KOPT-K1 (cell line): Measurements from ENCODE around the gene ERLIN1.

Source experiments
- H3K27ac ChIP-seq: fragments of 200-600 bp; sonication (generic); 2 replicates; pipeline ENCODE4 v1.5.1; 2016; ENCODE audit warnings: antibody characterized with exemption, mild to moderate bottlenecking, low read depth, low read length; ENCODE audit not compliant: poor library complexity, severe bottlenecking
- H3K36me3 ChIP-seq: fragments of 200-600 bp; sonication (generic); 2 replicates; pipeline ENCODE4 v1.5.1; 2017; ENCODE audit warnings: antibody characterized with exemption, mild to moderate bottlenecking, low read length, moderate library complexity; ENCODE audit not compliant: insufficient read depth
- H3K9me3 ChIP-seq: fragments of 200-600 bp; sonication (generic); 2 replicates; pipeline ENCODE4 v1.5.1; 2017; ENCODE audit warnings: antibody characterized with exemption, low read length, mild to moderate bottlenecking; ENCODE audit not compliant: insufficient read depth, poor library complexity, severe bottlenecking

Gene ERLIN1

DNA sequence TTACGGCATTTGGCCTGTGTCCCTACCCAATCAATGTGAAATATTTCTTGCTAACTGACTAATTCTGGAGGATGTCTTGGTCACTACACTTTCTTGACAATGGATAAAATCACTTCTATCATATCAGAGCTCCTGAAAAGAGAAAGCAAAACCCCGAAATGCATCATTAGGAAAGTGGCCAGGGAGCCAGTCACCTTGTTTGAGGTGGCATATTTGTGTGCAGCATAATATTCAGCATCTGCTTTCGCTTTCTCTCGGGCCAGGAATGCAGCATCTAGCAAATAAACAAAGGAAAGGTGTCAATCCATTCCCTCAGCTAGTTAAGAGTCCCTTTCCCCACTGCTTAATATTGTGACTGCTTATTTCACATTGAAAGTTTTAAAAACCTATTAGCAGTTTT lies 31.2 kb downstream of the ERLIN1 start:
- Histone ChIP-seq H3K36me3 (peaks cover 98% of the 10 kb centered on the region), H3K27ac (no peak overlapping the region), H3K9me3 (no peaks in the 10 kb centered on the region)

DNA sequence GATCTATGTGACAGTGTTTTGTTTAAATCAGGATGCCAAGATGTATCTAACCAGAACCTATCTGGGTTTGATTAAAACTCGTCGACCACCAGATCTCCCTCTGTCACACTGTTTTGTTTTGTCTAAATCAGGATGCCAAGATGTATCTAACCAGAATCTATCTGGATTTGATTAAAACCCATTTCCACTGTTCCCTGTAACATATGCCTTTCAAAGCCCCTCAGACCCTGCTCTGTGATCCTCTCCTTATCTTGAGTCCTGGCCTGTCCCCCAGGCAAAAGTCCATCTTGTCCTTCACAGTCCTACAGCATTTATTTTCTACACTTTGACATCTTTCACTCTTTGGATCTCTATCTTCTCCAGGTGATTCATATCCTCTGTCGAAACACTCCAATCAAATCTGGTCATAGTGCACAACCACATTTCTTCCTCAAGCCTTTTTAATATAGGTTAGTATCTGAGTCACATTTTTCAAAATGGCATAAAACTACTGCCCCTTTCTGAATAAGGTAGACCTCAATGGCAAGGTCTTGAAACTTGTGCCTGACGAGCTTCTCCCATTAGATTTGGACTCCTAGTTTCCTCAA lies 32.5 kb downstream of the ERLIN1 start:
- Histone ChIP-seq H3K9me3 (no peaks in the 10 kb centered on the region), H3K36me3 (peaks cover 98% of the 10 kb centered on the region), H3K27ac (no peak overlapping the region)

DNA sequence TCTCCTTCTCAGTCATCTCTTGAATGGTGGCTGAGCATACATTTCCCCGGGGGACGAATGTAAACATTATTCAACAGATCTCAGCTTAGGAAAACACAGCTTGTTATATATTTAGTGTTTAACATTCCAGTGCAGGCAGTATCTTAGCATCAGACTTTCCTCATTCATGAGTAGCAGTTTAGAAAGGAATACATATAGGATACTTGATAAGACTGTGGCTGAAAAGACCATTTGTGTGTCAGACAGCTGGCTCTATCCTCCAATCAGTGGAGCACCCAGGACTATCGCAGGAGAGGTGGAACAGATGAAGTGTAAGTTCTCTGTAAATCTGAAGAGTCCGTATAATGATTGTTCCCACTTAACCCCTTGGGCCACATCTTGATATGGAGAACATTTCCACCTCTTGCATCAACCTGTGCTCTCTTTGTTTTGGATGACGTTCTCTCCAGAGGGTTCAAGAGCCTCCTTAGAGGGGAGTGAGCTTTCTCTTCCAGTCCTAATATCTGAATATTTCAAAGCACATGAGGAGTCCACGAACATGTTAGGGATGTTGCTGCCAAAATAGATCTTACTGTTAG lies 34.0 kb downstream of the ERLIN1 start:
- no peak overlapping the region for H3K27ac ChIP-seq
- peaks cover 84% of the 10 kb centered on the region for H3K36me3 ChIP-seq
- no peaks in the 10 kb centered on the region for H3K9me3 ChIP-seq

DNA sequence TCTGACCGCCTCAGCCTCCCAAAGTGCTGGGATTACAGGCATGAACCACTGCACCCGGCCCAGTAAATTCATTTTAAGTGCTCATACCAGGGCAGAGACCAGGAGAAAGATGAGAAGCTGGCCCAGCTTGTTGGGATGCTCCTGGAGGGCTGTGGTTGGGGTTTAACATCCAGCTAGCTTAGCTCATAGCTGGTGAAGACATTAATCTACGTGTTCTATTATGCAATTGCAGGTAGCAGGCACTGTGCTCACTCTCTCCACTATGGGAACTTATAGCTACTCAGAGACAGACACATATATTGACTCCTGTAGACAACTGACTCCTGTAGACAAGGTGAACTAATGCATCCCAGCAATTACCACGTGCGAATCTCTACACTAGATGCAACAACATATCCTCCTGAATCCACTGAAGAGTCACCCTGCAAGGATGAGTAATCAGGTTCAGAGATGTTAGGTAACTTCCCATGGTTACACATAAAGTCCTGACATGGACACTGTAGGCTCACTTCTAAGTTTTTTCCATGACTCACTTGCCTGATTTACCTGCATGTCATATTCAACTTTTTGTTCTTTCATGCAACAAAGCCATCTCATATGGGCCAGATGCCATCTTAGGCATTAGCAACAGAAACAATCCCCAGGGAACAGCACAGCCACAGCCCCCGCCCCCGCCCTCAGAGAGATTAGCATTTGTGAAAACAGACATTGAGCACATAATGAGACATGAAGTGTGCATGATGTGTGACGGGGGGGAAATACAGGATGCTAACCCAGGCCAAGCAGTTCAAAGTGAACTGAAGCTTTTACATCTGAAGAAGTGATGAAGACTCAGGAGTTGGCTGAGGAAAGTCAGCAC lies 37.2 kb downstream of the ERLIN1 start:
- Histone ChIP-seq H3K27ac (no peak overlapping the region), H3K9me3 (no peaks in the 10 kb centered on the region), H3K36me3 (peaks cover 53% of the 10 kb centered on the region)

DNA sequence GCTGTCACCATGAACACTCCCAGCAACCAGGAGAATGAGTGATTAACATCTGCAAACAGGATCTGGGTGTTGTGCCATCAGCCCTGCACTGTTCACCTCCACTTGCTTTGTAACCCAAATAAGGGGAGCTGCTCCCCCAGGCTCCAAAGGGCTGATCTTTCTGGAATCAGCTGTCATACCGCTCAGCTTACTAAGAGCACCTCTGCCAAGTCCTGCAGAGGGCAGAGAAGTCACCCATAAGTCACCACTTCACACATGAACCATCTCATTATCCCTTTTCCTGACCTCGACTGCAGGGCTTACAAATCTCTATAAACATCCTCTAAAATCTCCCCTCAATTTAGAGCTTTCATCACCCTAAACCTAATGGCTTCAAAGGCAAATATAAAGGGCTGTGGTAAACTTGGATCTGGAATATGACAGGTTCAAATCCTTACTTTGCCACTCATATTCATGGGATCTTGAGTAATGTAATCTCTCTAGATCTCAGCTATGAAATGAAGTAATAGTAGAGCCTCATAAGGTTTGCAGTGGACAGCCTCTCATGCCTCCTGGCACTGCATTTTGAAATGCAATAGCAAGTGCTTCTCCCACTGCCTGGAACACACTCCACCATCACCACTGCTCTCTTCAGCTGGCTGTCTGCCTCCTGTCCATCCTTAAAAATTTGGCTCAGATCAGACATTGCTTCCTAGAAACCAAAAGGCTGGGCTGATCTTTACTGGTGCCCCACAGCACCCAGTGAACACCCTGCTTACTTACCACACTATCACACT lies 38.8 kb downstream of the ERLIN1 start:
- no peak overlapping the region for H3K27ac ChIP-seq
- H3K36me3 ChIP-seq: peaks cover 37% of the 10 kb centered on the region
- H3K9me3 ChIP-seq: no peaks in the 10 kb centered on the region

DNA sequence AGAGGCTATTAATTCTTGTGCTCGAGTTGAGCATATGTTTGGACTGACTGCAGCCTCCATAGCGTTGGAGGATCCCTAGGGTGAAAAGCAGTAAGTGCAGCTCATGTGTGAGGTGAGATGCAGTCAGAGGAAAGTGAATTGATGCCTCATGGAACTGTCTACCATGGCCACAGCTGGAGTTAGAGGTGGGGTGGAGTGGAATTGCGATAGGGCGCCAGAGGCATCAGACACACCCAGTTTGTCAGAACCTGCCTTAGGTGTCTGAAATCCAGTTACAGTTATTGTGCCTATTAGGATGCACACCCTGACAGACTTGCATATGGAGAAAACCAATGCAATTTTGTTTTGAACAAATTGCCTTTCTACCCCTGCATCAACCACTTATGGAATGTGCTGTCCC lies 39.4 kb downstream of the ERLIN1 start:
- Histone ChIP-seq H3K27ac (no peak overlapping the region), H3K9me3 (no peaks in the 10 kb centered on the region), H3K36me3 (peaks cover 31% of the 10 kb centered on the region)

DNA sequence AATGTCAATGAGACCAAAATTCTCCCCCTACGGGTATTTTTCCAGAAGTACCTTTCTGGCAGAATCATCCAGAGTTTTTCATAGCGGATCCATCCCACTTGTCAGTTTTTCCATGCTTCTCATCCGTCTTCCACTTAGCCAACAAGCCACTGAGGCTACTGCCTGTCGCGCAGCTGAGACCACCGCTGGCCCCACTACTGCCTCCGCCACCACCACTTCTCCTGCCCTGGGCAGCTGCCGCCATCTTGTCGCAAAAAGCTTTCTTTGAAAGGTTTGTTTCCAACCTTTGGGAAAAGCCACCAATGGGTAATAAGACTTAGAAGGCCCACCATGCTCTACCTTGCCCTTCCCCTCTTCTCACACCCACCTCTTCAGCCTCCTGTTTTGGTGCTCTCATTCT lies 42.1 kb downstream of the ERLIN1 start:
- Histone ChIP-seq H3K9me3 (no peaks in the 10 kb centered on the region), H3K27ac (no peak overlapping the region), H3K36me3 (peaks cover 6% of the 10 kb centered on the region; the same call in 1 of the 2 replicates)

DNA sequence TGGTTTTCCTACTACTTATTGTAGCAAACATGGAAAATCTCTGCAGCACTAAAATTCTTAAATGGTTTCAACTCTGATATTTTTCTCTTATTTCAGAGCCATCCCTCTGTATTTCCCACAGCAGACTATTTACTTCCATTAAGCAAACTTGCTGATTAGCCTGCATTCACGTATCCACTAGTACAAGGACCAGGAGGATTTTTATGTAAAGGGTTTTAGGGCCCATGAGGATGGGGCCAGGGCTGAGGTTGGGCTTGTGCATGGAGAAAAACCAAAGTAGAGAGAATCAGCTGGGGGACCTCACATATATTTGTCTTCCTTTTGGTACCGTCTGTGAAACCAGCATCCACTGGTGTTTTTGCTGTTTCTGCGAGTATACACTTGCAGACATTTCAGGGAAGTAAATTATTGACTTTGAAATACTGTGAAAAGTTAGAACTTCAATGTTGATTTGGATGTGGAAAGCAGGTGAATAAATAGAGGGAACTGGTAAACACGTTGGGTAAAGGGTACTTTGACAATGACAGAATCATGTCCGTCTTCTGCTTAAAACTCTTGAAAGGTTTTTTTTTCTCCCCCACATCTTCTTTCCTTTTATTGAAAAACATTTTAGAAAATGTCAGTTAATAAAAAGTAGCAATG lies 44.3 kb downstream of the ERLIN1 start:
- Histone ChIP-seq H3K9me3 (no peaks in the 10 kb centered on the region), H3K27ac (no peak overlapping the region), H3K36me3 (no peaks in the 10 kb centered on the region)

DNA sequence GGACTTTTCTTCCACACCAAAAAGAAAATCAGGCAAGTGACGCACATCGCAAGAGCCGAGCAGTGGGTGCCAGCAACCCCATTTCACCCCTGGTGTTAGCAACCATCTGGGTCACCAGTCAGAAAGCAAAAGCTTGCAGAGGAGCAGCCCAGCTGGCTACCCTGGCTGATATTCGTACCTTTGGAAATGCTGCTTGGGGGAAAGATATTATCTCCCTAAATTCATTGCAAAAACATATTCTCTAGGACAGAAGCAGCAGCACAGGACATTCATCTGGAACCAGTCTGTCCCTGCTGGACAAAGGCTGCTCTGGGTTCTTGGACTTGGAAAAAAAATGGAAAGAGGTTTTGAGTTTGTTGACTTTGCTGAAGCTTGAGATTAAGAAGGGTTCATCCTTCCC lies 45.8 kb downstream of the ERLIN1 start:
- Histone ChIP-seq H3K27ac (no peak overlapping the region), H3K9me3 (peaks cover 5% of the 10 kb centered on the region), H3K36me3 (no peaks in the 10 kb centered on the region)

DNA sequence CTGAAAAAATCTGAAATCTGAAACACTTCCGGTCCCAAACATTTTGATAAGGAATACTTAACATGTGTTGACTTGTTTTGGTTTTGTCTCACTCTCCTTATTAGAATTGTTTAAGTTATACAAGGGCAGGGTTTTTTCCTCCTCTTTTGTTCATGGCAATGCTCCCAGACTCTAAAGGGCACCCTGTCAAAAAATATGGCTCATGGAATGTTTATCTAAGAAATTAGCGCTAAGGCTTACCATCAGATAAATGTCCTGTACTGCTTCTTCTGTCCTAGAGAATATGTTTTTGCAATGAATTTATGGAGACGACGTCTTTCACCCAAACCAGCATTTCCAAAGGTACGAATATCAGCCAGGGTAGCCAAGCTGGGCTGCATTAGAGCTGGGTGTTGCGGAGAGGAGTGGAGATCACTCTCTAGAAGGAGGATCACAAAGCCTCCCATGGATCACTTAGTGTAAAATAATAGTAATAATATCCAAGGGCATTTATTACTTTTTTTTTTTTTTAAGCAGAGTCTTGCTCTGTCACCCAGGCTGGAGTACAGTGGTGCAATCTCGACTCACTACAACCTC lies 46.8 kb downstream of the ERLIN1 start:
- Histone ChIP-seq H3K27ac (no peak overlapping the region), H3K36me3 (no peaks in the 10 kb centered on the region), H3K9me3 (peaks cover 16% of the 10 kb centered on the region)

DNA sequence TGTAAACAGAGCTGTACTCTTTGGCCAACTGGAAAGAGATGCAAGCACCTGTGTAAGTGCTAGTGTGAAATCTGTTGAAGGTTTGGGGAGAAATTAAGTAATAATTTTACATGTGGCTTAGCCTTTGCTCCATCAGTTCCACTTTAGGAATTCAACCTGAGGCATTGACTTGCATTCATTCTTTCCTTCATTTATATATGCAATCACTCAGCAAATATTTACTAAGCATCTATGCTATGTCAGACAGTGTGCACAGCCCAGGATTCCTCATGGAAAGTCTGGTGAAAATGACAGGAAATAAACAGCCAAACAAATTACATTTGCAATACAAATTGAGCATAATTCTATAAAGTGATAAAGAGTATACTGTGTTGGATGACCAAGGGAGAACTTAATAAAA lies 50.3 kb downstream of the ERLIN1 start:
- Histone ChIP-seq H3K36me3 (no peaks in the 10 kb centered on the region), H3K27ac (no peak overlapping the region), H3K9me3 (peaks cover 20% of the 10 kb centered on the region)

DNA sequence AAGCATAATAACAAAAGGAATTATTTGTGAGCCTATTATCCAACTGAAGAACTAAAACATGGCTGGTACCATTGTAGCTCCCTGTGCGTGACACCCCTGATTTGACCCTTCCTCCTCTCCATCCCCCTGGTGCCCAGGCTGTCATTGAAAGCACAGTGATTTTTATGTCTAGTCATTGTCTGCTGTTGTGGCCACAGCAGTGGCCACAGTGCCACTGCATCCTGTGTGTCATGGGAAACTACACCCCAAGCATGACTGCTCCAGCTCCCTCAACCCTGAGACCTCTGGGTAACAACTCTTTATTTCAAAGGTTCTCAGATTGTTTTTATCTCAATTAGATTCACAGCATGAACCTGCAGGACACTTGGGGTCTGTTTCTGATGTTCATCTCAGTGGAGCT lies 52.0 kb downstream of the ERLIN1 start:
- peaks cover 20% of the 10 kb centered on the region for H3K9me3 ChIP-seq
- no peak overlapping the region for H3K27ac ChIP-seq
- H3K36me3 ChIP-seq: no peaks in the 10 kb centered on the region

DNA sequence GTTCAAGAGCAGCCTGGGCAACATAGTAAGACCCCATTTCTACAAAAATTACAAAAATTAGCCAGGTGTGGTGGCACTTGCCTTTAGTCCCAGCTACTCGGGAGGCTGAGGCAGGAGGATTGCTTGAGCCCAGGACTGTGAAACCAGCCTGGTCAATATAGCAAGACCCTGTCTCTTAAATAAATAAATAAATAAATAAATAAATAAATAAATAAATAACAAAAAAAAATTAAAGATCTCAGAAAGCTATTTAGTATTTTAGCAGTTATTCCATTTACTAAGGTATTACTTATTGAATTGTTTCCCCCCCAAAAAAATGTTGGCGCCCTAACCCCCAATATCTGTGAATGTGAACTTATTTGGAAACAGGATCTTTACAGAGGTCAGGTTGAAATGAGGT lies 53.4 kb downstream of the ERLIN1 start:
- Histone ChIP-seq H3K27ac (no peak overlapping the region), H3K36me3 (no peaks in the 10 kb centered on the region), H3K9me3 (peaks cover 20% of the 10 kb centered on the region)

DNA sequence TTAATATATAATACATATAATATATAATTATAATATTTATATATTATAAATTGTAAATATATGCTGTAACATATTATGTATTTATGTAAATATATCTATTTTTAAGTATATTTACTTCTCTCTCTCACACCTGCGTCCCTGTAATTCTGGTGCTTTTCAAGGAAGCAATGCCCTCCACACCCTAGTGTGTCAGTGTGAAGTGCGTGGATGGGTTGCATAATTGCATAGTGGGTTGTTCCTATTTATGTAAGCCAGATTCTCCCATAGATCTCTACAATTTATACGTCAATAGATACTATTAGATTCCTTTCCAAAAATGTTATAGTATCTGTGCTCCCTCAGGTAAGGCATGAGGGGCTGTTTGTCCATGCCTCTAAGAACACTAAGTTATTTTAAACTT lies 54.3 kb downstream of the ERLIN1 start:
- Histone ChIP-seq H3K27ac (no peak overlapping the region), H3K36me3 (no peaks in the 10 kb centered on the region), H3K9me3 (peaks cover 20% of the 10 kb centered on the region)
